H1 (cell line): ENCODE measurements around the gene DIPK1A. TPM values are rescaled to one million over a fixed set of nuclear protein-coding genes. Genes with fewer than 3 reads are reported as not detected.

Experiments used
- CHD7 ChIP-seq: fragments of 300-600 bp; sonication (generic); IDR thresholded peaks from 2 replicates; pipeline ENCODE4 v1.7.1; 2012; ENCODE audit warnings: low read length, moderate library complexity, mild to moderate bottlenecking, inconsistent platforms; ENCODE audit not compliant: insufficient replicate concordance
- FOSL1 ChIP-seq: IDR thresholded peaks from 2 replicates; pipeline ENCODE4 v1.6.1; 2011; ENCODE audit warnings: mild to moderate bottlenecking, low read depth, low read length, moderate library complexity; ENCODE audit not compliant: insufficient read depth
- polyA plus RNA-seq, 7 experiments: library from polyadenylated mRNA; depleted of rRNA in 3 of 7; stranded (reverse) in 5 of 7; unstranded in 2 of 7; fragments of >200 nt in 5 of 7; fragments of 200-250 nt in 2 of 7; gene quantifications; 1 replicate in 5 of 7; 2 replicates in 1 of 7; 4 replicates in 1 of 7; pipeline versions ENCODE4 v1.2.1 to v1.2.3, GENCODE V29; 2011 to 2013; ENCODE audit warnings: missing spikeins in 2 of 7, mixed read lengths in 2 of 7
- total RNA-seq: library from RNA; stranded (reverse); fragmentation: NEBNext Ultra II Directional; extraction: Animal tissue kit (Norgen Biotek cat#: 25700); gene quantifications from 2 replicates; pipeline ENCODE4 v1.2.1, GENCODE V29; 2021

Gene DIPK1A
- total and polyA plus RNA-seq, 2 of the 8 experiments (the other 6 are each of a cell fraction or from before 2014, with no cell fraction given) = 2.5 to 5.0 TPM

- TF ChIP-seq CHD7 = no peak
- TF ChIP-seq FOSL1 = no peak
These were observed 8.5 kb downstream of the DIPK1A start (continued) for GRCh38 chr1:92952714-92953113.
